DOHH2 (cell line): ENCODE results near the gene MUC5B.

ENCODE experiments used
- H3F3A ChIP-seq: fragments of 200-600 bp; sonication (generic), shearing (Covaris generic); 2 replicates; pipeline ENCODE4 v1.6.0; 2016; ENCODE audit warnings: antibody characterized with exemption, mild to moderate bottlenecking; ENCODE audit not compliant: control insufficient read depth, insufficient read depth
- H3K27ac ChIP-seq: fragments of 200-600 bp; sonication (generic); 2 replicates; pipeline ENCODE4 v1.5.1; 2014; ENCODE audit warnings: low read depth, mild to moderate bottlenecking, low read length, moderate library complexity
- H3K27me3 ChIP-seq: fragments of 200-600 bp; sonication (generic); 2 replicates; pipeline ENCODE4 v1.6.1; 2014; ENCODE audit warnings: mild to moderate bottlenecking, low read length, mixed read lengths; ENCODE audit not compliant: control insufficient read depth
- H3K36me3 ChIP-seq: fragments of 200-600 bp; sonication (generic); 2 replicates; pipeline ENCODE4 v1.6.1; 2014; ENCODE audit warnings: mild to moderate bottlenecking, low read length, moderate library complexity, mixed read lengths; ENCODE audit not compliant: control insufficient read depth
- H3K4me1 ChIP-seq: fragments of 200-600 bp; sonication (generic); 2 replicates; pipeline ENCODE4 v1.6.1; 2014; ENCODE audit warnings: mild to moderate bottlenecking, low read length, mixed read lengths; ENCODE audit not compliant: control insufficient read depth
- H3K4me2 ChIP-seq: fragments of 200-600 bp; sonication (generic); 2 replicates; pipeline ENCODE4 v1.6.0; 2014; ENCODE audit warnings: mild to moderate bottlenecking, low read length, moderate library complexity
- H3K4me3 ChIP-seq: fragments of 200-600 bp; sonication (generic); 2 replicates; pipeline ENCODE4 v1.5.1; 2014; ENCODE audit warnings: mild to moderate bottlenecking, low read length, mixed read lengths
- H3K79me2 ChIP-seq: fragments of 200-600 bp; sonication (generic); 2 replicates; pipeline ENCODE4 v1.6.1; 2014; ENCODE audit warnings: mild to moderate bottlenecking, low read length, mixed read lengths; ENCODE audit not compliant: control insufficient read depth
- H3K9me2 ChIP-seq: fragments of 200-600 bp; sonication (generic); replicated peaks from 2 replicates; pipeline ENCODE4 v1.6.1; 2014; ENCODE audit warnings: mild to moderate bottlenecking, low read length, mixed read lengths; ENCODE audit not compliant: control insufficient read depth
- H3K9me3 ChIP-seq: fragments of 200-600 bp; sonication (generic); 2 replicates; pipeline ENCODE4 v1.6.1; 2014; ENCODE audit warnings: antibody characterized with exemption, low read length, mixed read lengths; ENCODE audit not compliant: control insufficient read depth, insufficient read depth
- H4K20me1 ChIP-seq: fragments of 200-600 bp; sonication (generic); 2 replicates; pipeline ENCODE4 v1.6.0; 2014; ENCODE audit warnings: low read depth, mild to moderate bottlenecking, antibody characterized with exemption, low read length, moderate library complexity; ENCODE audit not compliant: control insufficient read depth, insufficient read depth
- EZH2phosphoT487 ChIP-seq: fragments of 200-600 bp; sonication (generic); IDR thresholded peaks from 2 replicates; pipeline ENCODE4 v1.6.1; 2017; ENCODE audit warnings: borderline replicate concordance, mild to moderate bottlenecking, antibody characterized with exemption, low read length, moderate library complexity, mixed read lengths
- TF ChIP-seq, protein P1 (sequence below): fragments of 200-600 bp; sonication (generic); IDR thresholded peaks from one replicate; pipeline ENCODE4 v1.5.1; 2014; ENCODE audit warnings: antibody characterized with exemption, mild to moderate bottlenecking, low read depth, low read length; ENCODE audit not compliant: poor library complexity, severe bottlenecking

MUC5B gene

DNA sequence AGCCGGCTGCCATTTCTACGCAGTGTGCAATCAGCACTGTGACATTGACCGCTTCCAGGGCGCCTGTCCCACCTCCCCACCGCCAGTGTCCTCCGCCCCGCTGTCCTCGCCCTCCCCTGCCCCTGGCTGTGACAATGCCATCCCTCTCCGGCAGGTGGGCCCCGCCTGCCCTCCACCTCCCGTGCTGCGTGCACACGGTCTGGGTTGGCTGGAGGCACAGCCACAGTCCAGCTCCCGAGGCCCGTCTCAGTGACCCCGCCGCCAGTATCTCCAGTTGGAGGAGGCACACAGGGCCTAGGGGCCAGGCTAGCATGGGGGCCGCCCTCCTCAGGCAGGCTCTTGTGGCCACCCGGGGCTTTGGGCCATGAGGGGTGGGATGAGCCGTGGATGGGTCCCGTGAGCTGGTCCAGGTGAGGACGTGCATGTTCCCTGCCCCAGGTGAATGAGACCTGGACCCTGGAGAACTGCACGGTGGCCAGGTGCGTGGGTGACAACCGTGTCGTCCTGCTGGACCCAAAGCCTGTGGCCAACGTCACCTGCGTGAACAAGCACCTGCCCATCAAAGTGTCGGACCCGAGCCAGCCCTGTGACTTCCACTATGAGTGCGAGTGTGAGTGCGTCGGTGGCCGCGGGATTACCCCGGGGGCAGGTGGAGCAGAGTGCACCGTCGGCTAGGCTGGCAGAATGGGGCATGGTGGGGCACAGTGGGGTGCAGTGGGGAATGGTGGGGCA lies 29.7 kb downstream of the MUC5B start:
- Histone ChIP-seq H4K20me1 (no peaks in the 10 kb centered on the region), H3F3A (no peaks in the 10 kb centered on the region), H3K27me3 (no peaks in the 10 kb centered on the region), H3K27ac (no peak overlapping the region), H3K9me2 (no peaks in the 10 kb centered on the region), H3K79me2 (no peaks in the 10 kb centered on the region), H3K9me3 (peaks cover 22% of the 10 kb centered on the region), H3K4me1 (no peaks in the 10 kb centered on the region), H3K36me3 (no peaks in the 10 kb centered on the region), H3K4me2 (no peak overlapping the region), H3K4me3 (no peak overlapping the region)
- TF ChIP-seq, protein P1, sequence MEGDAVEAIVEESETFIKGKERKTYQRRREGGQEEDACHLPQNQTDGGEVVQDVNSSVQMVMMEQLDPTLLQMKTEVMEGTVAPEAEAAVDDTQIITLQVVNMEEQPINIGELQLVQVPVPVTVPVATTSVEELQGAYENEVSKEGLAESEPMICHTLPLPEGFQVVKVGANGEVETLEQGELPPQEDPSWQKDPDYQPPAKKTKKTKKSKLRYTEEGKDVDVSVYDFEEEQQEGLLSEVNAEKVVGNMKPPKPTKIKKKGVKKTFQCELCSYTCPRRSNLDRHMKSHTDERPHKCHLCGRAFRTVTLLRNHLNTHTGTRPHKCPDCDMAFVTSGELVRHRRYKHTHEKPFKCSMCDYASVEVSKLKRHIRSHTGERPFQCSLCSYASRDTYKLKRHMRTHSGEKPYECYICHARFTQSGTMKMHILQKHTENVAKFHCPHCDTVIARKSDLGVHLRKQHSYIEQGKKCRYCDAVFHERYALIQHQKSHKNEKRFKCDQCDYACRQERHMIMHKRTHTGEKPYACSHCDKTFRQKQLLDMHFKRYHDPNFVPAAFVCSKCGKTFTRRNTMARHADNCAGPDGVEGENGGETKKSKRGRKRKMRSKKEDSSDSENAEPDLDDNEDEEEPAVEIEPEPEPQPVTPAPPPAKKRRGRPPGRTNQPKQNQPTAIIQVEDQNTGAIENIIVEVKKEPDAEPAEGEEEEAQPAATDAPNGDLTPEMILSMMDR, result no peak
- no peak for TF ChIP-seq EZH2phosphoT487

GRCh38 chr11:1253103-1253485 lies 30.2 kb downstream of the MUC5B start:
- TF ChIP-seq EZH2phosphoT487, result no peak
- TF ChIP-seq, protein P1, result no peak
- Histone ChIP-seq H3K27me3 (no peaks in the 10 kb centered on the region), H3K9me2 (no peaks in the 10 kb centered on the region), H3K79me2 (no peaks in the 10 kb centered on the region), H3K4me2 (no peak overlapping the region), H3K9me3 (peaks cover 22% of the 10 kb centered on the region), H3K4me3 (no peak overlapping the region), H3K36me3 (no peaks in the 10 kb centered on the region), H3K4me1 (no peaks in the 10 kb centered on the region), H4K20me1 (no peaks in the 10 kb centered on the region), H3F3A (no peaks in the 10 kb centered on the region), H3K27ac (no peak overlapping the region)

- Histone ChIP-seq H4K20me1 (no peaks in the 10 kb centered on the region), H3K4me2 (no peak overlapping the region), H3F3A (no peaks in the 10 kb centered on the region), H3K79me2 (no peaks in the 10 kb centered on the region), H3K36me3 (no peaks in the 10 kb centered on the region), H3K27ac (no peak overlapping the region), H3K4me1 (no peaks in the 10 kb centered on the region), H3K4me3 (no peak overlapping the region), H3K27me3 (no peaks in the 10 kb centered on the region), H3K9me2 (no peaks in the 10 kb centered on the region), H3K9me3 (peaks cover 22% of the 10 kb centered on the region)
- TF ChIP-seq, protein P1, result no peak
- TF ChIP-seq EZH2phosphoT487, result no peak
Measured at GRCh38 chr11:1254086-1254648, 31.3 kb downstream of the MUC5B start.
